Mesothelial cell of epicardium (in vitro differentiated cells): ENCODE measurements around the gene SFXN1. TPM values are rescaled to one million over a fixed set of nuclear protein-coding genes. Genes with fewer than 3 reads are reported as not detected.
A peak's percentile ranks its signal among the peaks of the same experiment; 100 is the strongest.

Experiments
- DNase-seq, 2 experiments: peaks; one replicate each; pipeline ENCODE4 v3.0.0; 2021; ENCODE audit warnings: low spot score in 2 of 2; ENCODE audit not compliant: unreplicated experiment in 2 of 2
- H3K27ac Mint-ChIP-seq: 2 replicates; pipeline ENCODE4 v1.8.0; 2021; ENCODE audit warnings: mixed read lengths
- H3K27me3 Mint-ChIP-seq: 2 replicates; pipeline ENCODE4 v1.8.0; 2021; ENCODE audit warnings: low read depth, mixed read lengths
- H3K36me3 Mint-ChIP-seq: 2 replicates; pipeline ENCODE4 v1.8.0; 2021; ENCODE audit warnings: mixed read lengths
- H3K4me1 Mint-ChIP-seq: 2 replicates; pipeline ENCODE4 v1.8.0; 2021; ENCODE audit warnings: mixed read lengths
- H3K4me3 Mint-ChIP-seq: 2 replicates; pipeline ENCODE4 v1.8.0; 2021; ENCODE audit warnings: mild to moderate bottlenecking, moderate library complexity, mixed read lengths
- H3K9me3 Mint-ChIP-seq: 2 replicates; pipeline ENCODE4 v1.8.0; 2021; ENCODE audit warnings: mixed read lengths
- total RNA-seq: library from RNA; stranded (reverse); gene quantifications from 3 replicates; pipeline ENCODE4 v1.2.1, GENCODE V29; 2021
- TF ChIP-seq, protein P1 (sequence below): fragments of 200-600 bp; sonication (generic); IDR thresholded peaks from one replicate; pipeline ENCODE4 v1.5.0; 2021; ENCODE audit warnings: antibody characterized with exemption; ENCODE audit not compliant: unreplicated experiment

SFXN1 gene
- total RNA-seq, 1 donor from 2014 or later, result 94.3 TPM

DNA sequence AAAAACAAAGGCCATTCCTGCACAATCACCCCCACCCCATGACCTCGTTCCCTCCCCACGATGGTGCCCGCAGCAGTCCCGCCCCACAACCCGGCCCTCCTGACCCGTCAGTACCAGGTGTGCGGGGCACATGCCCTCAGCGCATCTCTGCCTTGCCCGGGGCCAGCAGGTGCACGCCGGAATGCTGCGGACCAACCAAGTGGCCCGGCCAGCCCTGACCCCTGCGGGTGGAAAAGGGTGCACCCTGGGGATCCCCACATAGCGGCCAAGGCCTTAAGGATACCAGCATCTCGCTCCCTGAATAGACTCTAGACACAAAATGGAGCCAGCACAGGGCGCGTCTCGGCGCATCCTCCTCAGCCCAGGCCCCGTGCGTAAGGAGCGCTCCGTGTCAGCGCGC lies 6.0 kb downstream of the SFXN1 start:
- H3K4me3 Mint-ChIP-seq, result no peak overlapping the region
- H3K27ac Mint-ChIP-seq, result no peak overlapping the region
- no peaks in the 10 kb centered on the region for H3K27me3 Mint-ChIP-seq
- H3K4me1 Mint-ChIP-seq, result peaks cover 34% of the 10 kb centered on the region
- no peak for DNase-seq
- no peaks in the 10 kb centered on the region for H3K9me3 Mint-ChIP-seq
- peaks cover 48% of the 10 kb centered on the region for H3K36me3 Mint-ChIP-seq
- TF ChIP-seq, protein P1, sequence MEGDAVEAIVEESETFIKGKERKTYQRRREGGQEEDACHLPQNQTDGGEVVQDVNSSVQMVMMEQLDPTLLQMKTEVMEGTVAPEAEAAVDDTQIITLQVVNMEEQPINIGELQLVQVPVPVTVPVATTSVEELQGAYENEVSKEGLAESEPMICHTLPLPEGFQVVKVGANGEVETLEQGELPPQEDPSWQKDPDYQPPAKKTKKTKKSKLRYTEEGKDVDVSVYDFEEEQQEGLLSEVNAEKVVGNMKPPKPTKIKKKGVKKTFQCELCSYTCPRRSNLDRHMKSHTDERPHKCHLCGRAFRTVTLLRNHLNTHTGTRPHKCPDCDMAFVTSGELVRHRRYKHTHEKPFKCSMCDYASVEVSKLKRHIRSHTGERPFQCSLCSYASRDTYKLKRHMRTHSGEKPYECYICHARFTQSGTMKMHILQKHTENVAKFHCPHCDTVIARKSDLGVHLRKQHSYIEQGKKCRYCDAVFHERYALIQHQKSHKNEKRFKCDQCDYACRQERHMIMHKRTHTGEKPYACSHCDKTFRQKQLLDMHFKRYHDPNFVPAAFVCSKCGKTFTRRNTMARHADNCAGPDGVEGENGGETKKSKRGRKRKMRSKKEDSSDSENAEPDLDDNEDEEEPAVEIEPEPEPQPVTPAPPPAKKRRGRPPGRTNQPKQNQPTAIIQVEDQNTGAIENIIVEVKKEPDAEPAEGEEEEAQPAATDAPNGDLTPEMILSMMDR, result no peak

GRCh38 chr5:175484829-175485228 lies 6.5 kb downstream of the SFXN1 start:
- Mint-ChIP-seq H3K27ac (no peak overlapping the region), H3K4me1 (peaks cover 29% of the 10 kb centered on the region), H3K27me3 (no peaks in the 10 kb centered on the region), H3K4me3 (no peak overlapping the region), H3K36me3 (peaks cover 53% of the 10 kb centered on the region), H3K9me3 (no peaks in the 10 kb centered on the region)
- DNase-seq, result no peak
- TF ChIP-seq, protein P1, result no peak

DNA sequence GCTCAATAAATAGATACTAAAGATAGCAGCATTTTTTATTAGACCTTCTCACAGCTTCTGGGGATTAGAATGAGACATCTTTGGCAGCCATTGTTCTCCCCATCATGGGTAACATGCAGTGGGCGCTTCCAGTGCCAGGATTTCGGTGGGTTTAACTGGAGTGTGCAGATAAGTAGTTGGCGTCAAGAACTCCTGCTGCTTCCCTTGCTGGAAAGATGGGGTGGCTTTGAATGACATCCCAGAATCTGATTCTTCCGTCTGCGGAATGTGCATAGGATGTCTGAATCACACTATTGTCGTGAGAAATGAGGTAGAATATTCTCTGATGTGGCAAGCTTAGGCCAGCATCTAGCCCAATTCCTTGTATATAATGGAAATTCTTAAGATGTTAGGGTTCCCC lies 7.3 kb downstream of the SFXN1 start:
- Mint-ChIP-seq H3K4me3 (no peak overlapping the region), H3K27ac (no peak overlapping the region), H3K9me3 (no peaks in the 10 kb centered on the region), H3K27me3 (no peaks in the 10 kb centered on the region), H3K4me1 (peaks cover 22% of the 10 kb centered on the region), H3K36me3 (peaks cover 51% of the 10 kb centered on the region)
- no peak for DNase-seq
- TF ChIP-seq, protein P1, result no peak

DNA sequence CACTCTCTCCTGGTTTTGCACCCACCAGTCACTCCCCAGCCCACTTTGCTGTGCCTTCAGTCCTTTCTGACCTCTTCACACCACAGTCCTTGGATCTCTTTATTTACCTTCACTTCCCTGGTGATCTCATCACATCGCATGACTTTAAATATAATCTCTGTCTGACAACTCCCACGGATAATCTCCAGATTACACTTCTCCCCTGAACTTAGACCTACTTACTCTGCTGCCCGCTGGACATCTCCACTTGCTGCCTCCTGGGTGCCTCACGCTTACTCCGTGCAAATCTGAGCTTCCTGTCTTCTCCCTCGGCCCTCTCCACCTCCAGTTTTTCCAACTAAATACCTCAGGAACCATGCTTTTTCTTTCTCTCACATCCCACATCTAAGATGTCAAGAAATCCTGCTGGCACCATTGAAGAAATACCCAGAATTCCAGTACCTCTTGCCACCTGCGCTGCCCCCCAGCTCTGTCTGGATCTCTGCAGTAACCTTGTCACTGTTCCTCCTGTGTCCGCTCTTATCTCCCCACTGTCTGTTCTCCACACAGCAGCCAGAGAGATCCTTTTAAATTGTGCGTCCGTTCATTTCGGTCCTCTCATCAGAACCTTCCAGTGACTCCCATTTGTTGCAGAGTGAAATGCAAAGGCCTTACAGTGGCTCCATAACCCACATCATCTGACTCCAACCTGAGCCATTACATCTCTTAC lies 9.3 kb downstream of the SFXN1 start:
- no peaks in the 10 kb centered on the region for H3K9me3 Mint-ChIP-seq
- no peak overlapping the region for H3K4me3 Mint-ChIP-seq
- no peak for DNase-seq
- no peak overlapping the region for H3K27ac Mint-ChIP-seq
- peaks cover 52% of the 10 kb centered on the region for H3K36me3 Mint-ChIP-seq
- TF ChIP-seq, protein P1, result no peak
- no peaks in the 10 kb centered on the region for H3K27me3 Mint-ChIP-seq
- H3K4me1 Mint-ChIP-seq, result peaks cover 19% of the 10 kb centered on the region

- H3K9me3 Mint-ChIP-seq, result peaks cover under 1% of the 10 kb centered on the region
- H3K36me3 Mint-ChIP-seq, result peaks cover 51% of the 10 kb centered on the region
- no peaks in the 10 kb centered on the region for H3K27me3 Mint-ChIP-seq
- H3K27ac Mint-ChIP-seq, result peak overlapping the region; percentile 31
- peaks cover 25% of the 10 kb centered on the region for H3K4me1 Mint-ChIP-seq
- TF ChIP-seq, protein P1, result no peak
- DNase-seq, result no peak
- H3K4me3 Mint-ChIP-seq, result no peak overlapping the region
These were observed 11.5 kb downstream of the SFXN1 start for GRCh38 chr5:175489693-175490443.
